GM06990 (cell line): Measurements from ENCODE around the gene MICAL2.

Source experiments
- DNase-seq: peaks from one replicate; pipeline ENCODE4 v3.0.0-alpha.2; 2011; ENCODE audit not compliant: insufficient read length; ENCODE audit errors: extremely low read depth
- H3K27me3 ChIP-seq: replicated peaks from 2 replicates; pipeline ENCODE4 v1.6.0; 2011; ENCODE audit warnings: low read length; ENCODE audit not compliant: control insufficient read depth, insufficient read depth
- H3K36me3 ChIP-seq: 2 replicates; pipeline ENCODE4 v1.5.1; 2011; ENCODE audit warnings: low read length; ENCODE audit not compliant: control insufficient read depth, insufficient read depth
- H3K4me3 ChIP-seq: replicated peaks from 2 replicates; pipeline ENCODE4 v1.5.1; 2011; ENCODE audit warnings: low read depth, mild to moderate bottlenecking, control low read depth, low read length
- TF ChIP-seq, protein P1 (sequence below): IDR thresholded peaks from 2 replicates; pipeline ENCODE4 v1.5.1; 2011; ENCODE audit warnings: low read length, control low read depth, mild to moderate bottlenecking, inconsistent platforms; ENCODE audit not compliant: insufficient read depth, poor library complexity, severe bottlenecking

The MICAL2 gene

DNA sequence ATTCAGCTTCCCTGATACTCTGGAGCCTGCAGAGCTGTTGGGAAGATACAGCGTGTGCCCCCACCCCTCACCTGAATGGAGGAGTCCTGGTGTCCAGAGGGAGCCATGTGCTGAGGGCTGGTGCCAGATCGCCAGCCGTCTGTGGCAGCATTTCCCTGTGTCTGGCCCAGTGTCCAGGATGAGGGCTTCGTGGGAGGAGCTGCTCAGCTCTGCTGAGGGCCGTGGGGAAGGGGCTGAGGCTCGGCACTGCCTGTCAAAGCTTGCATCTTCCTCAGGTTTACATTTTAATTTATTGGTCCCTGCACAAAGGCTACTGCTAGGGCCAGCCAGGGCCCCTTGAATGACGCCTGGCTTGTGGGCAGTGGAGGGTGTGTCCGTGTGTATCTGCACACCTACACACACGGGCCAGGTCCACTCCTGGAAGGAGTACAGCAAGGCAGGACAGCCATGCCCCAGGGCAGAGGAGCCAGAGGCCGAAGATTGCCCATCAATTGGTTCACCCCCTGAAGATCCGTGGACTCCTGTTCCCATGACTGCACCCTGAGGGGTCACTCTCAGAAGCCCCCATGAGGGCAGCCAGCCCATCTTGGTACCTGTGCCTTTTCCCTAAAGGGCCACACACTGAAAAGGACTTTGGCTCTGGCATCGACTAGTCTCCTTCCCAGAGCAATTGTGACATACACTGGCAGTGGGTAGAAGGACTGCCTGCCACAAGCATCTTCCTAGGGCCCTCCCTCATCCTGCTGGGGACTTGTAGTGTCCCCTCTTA is 159.2 kb downstream of the MICAL2 start:
- TF ChIP-seq, protein P1, sequence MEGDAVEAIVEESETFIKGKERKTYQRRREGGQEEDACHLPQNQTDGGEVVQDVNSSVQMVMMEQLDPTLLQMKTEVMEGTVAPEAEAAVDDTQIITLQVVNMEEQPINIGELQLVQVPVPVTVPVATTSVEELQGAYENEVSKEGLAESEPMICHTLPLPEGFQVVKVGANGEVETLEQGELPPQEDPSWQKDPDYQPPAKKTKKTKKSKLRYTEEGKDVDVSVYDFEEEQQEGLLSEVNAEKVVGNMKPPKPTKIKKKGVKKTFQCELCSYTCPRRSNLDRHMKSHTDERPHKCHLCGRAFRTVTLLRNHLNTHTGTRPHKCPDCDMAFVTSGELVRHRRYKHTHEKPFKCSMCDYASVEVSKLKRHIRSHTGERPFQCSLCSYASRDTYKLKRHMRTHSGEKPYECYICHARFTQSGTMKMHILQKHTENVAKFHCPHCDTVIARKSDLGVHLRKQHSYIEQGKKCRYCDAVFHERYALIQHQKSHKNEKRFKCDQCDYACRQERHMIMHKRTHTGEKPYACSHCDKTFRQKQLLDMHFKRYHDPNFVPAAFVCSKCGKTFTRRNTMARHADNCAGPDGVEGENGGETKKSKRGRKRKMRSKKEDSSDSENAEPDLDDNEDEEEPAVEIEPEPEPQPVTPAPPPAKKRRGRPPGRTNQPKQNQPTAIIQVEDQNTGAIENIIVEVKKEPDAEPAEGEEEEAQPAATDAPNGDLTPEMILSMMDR = no peak
- no peaks in the 10 kb centered on the region for H3K36me3 ChIP-seq
- DNase-seq = no peak
- no peak overlapping the region for H3K4me3 ChIP-seq
- H3K27me3 ChIP-seq = peaks cover 5% of the 10 kb centered on the region

DNA sequence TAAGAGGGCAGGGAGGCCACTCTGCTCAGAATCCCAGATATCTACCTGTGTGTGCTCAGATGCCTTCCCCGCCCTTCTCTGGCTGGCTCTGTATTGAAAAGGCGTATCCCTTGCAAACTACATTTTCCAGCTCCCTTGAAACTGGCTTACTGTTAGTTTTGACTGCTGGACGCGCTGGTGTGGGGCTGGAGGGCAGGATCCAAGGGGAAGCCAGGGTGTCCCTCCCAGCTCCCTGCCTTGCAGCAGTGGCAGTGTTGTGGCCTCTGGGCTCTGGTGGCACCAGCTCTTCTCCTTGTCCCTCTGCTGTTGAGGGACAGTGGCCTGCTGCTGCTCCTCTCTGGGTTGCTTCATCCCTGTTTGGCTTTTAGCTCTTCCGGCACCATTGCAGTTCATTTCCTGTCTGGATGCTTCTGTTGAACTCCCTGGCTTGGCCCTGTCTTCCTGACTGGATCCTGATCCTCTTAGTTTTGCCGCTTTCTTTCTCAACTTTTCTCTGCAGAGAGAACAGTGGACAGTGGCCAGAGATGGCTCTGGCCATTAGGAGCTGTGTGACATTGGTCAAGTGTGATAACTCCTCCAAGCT is 159.9 kb downstream of the MICAL2 start:
- H3K27me3 ChIP-seq = peaks cover 5% of the 10 kb centered on the region
- no peak overlapping the region for H3K4me3 ChIP-seq
- no peak for DNase-seq
- H3K36me3 ChIP-seq = no peaks in the 10 kb centered on the region
- TF ChIP-seq, protein P1 = no peak

DNA sequence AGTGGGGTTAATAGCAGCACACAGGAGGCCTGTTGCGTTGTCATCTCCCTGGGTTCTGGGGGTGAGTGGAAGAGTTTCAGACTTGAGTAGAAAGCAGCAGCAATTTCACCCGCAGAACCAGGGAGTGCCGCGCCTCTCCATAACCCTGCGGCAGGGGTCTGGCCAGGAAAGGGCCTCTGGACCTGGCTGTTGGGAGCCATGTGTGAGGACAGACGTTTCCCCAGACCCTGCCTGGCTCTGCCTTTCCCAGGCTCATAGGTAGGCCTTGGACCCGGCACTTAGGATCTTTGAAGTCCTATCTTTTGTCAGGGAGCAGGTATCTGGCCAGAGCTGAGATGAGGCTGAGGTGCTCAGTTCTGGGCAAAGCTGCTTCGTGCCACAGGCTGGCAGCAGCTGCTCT is 160.4 kb downstream of the MICAL2 start:
- H3K4me3 ChIP-seq = no peak overlapping the region
- no peaks in the 10 kb centered on the region for H3K36me3 ChIP-seq
- DNase-seq = no peak
- TF ChIP-seq, protein P1 = no peak
- H3K27me3 ChIP-seq = peaks cover 5% of the 10 kb centered on the region

DNA sequence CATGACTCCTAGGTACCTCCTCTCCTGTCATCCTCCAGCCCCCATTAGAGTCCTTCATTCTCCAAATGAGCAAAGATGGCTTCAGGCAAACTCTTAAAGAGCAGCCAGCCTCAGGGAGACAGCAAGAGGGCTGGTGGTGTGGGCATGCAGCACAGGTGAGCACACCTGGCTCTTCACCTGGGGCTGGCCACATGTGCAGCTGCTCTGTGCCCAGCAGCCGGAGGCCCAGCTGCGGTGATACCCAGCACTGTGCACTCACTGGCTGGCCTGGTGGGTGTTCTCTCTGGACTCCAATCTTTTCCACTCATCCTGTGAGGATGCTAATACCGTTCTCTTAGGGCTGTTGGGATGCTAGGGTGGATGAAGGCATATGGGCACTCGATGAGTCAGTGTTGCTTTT is 160.9 kb downstream of the MICAL2 start:
- TF ChIP-seq, protein P1 = no peak
- Histone ChIP-seq H3K4me3 (no peak overlapping the region), H3K36me3 (no peaks in the 10 kb centered on the region), H3K27me3 (peaks cover 5% of the 10 kb centered on the region)
- no peak for DNase-seq

DNA sequence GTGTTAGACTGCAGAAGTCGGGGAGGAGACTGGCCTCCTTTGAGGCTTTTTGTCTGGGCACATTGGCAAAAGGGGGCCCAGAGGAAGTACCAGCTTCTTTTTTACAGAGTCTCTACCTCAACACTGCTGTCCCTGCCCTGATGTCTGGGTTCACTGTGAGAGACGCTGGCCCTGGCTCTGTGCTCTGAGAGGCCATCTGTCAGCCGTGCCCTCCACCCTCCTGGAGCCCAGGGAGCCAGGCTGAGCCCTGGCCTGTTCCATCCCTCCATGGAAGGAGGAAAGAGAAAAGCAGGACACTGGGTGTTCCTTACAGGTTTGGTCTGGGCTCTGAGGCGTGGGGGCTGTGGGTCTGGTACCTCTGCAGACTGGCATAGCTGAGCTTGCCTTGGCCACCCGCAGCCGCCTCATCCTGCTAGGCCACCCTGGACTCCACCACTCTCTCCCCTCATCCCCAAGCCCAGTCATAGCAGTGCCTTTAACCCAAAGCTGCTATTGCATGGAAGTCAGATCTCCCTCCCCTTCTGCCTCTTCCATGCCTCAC is 161.5 kb downstream of the MICAL2 start:
- peaks cover 3% of the 10 kb centered on the region for H3K27me3 ChIP-seq
- TF ChIP-seq, protein P1 = no peak
- DNase-seq = no peak
- H3K4me3 ChIP-seq = no peak overlapping the region
- H3K36me3 ChIP-seq = no peaks in the 10 kb centered on the region
